Stimulated activated CD8-positive, alpha-beta memory T cell treated with anti-CD3 and anti-CD28 coated beads, Interleukin-4, amount 100 ng/mL, for 24 hours (primary cell): ENCODE results near the gene LSAMP.
"Not testable (repeated sequence)": the region's sequence is repeated elsewhere in the genome, so short reads cannot be mapped to it uniquely, and the experiment has no call there.

Experiments
- DNase-seq: peaks from one replicate; pipeline ENCODE4 v3.0.0-alpha.2; 2020; ENCODE audit warnings: low read depth

LSAMP gene

DNA sequence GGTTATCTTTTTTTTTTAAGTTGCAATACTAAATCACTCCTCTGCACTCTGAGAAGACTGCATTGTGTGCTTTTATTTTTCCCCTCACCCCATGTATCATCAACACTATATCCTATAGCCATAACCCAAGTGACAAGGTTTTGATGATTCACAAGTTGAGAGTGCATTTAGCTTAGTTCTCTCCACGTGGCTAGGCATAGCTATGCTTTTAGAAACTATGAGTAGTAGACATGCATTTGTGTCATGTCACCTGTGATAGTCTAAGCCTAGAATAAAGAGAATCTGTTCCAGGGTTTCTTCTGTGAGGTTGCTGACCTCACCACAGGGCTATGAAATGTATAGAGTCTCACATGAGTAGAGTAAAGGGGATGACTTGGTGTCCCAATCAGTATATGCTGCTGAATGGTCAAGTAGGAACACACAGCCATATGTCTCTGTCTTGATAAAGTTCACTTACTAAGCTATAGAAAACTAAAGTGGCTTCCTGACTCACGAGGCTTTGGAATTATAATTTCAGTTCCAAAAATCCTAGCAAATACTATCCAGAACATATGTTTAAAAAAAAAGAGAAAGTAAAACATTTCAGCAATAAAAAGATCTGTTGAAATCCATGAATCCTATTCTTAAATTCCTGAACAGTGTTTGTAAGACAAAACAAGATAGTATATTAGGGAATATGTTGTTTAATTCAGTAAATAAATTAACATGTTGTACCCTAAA is 206.3 kb downstream of the LSAMP start:
- no peak for DNase-seq

- DNase-seq = no peak
Measured at GRCh38 chr3:116233711-116234357, 211.5 kb downstream of the LSAMP start.

- DNase-seq = no peak
Measured at GRCh38 chr3:116230431-116231020, 214.8 kb downstream of the LSAMP start.

DNA sequence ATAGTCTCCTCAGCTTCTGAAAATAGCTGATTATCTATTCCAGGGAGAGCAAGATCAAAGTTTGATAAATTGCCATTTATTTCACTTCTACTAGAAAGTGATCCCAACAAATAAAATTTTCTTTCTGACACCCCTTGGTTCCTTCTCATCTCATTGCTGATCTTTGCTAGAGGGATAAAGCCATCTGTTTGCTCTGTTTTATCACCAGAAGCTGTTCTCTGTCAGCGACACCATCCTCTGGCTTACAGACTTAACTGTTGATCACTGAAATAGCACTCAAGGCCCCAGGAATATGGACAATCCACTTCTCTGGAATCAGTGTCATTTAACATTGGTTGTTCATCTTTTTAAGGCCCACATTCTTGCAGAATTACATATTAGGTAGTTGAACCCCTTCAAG is 219.0 kb downstream of the LSAMP start:
- no peak for DNase-seq

DNA sequence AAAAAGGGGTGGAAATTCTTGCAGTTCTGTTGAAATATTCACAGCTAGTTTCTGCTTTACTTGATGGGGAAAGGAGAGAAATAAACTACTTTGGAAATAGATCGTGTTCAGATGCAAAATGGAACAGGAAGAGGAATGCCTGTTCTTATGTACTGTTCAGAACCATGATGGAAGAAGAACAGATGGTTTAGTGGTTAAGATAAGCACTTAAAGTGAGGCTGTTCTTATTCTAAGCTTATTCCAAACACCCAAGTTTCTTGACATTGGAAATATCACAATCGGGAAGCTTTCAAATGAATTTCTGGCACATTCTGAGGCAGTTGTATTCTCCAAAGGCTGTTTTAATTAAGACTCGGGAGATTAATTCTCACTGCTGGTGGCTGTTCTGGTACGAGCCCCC is 228.5 kb downstream of the LSAMP start:
- DNase-seq = no peak

DNA sequence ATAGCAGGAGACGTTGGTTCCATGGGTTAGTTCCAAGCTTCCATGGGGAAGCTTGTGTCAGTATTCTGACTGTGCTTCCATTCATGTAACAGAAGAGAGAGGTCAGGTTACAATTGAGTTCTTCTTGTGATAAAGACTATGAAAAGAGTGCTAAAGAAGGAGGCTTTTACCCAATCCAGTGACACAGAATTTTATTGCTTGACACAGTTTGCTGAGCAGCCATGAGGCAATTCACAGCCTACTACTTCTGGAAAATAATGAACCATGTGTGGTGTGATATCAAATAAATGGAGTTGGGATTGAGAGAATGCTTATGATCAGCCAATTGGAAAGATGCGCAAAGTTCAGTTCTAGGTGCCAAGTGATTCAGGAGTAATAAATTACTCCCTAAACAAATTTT is 233.4 kb downstream of the LSAMP start:
- no peak for DNase-seq

DNA sequence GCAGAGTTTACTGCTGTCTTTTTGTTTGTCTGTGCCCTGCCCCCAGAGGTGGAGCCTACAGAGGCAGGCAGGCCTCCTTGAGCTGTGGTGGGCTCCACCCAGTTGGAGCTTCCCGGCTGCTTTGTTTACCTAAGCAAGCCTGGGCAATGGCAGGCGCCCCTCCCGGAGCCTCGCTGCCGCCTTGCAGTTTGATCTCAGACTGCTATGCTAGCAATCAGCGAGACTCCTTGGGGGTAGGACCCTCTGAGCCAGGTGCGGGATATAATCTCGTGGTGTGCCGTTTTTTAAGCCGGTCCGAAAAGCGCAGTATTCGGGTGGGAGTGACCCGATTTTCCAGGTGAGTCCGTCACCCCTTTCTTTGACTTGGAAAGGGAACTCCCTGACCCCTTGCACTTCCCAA is 236.5 kb downstream of the LSAMP start:
- DNase-seq = not testable (repeated sequence)

DNA sequence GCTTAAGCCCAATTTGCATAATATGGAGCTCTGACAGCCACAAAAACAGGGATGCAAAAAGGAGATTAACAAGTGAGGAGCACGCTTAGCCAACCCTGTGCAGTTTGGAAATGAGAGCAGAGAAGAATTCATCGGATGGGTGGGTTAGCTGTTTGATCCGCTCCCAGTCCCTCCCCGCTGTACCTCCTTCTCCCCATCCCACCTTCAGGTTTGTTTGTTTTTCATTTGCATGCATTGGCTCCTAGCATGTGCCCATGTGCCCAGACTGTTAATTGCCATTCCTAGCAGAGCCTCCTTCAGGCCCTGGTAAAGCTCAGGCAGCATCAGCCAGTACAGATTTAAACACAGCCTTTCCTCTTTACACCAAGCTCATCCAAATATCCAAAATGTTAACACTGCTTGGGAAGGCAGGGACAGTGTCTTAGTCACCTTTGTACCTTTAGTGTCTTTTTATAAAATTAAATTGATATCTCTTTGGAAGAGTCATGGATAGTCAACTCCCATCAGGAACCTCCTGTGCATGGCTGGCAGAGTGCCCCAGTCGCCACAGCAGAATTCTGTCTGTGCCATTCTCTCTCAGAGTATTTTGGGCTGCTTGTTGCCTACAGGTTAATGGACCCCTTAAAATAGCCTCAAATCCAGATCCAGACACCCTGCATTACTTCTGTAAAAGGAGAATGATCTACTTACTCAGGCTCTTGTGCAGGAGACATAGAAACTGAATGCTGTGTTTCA is 244.2 kb downstream of the LSAMP start:
- DNase-seq = no peak

- no peak for DNase-seq
Measured at GRCh38 chr3:116199063-116199462, 246.2 kb downstream of the LSAMP start.

DNA sequence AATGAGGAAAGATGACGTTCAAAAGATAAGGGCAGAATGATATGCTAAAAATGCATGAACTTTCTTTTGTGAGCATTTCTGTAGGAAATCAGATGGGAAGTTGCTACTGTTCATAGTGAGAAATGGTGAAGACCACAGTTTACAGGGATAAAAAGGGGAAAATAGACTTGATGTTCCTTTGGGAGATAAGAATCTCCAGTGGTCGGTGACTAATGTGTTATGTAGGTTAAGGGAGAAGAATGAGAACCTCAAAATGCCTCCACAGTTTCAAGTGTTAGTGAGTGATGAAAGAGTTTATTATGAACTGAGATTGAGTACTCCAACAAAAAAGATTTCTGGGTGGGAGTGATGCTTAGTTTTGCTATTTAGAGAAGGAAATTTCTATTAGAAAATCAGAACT is 247.2 kb downstream of the LSAMP start:
- DNase-seq = no peak

- DNase-seq = no peak
Measured at GRCh38 chr3:116192464-116192863, 252.8 kb downstream of the LSAMP start.

GRCh38 chr3:116191409-116191808 is 253.9 kb downstream of the LSAMP start:
- no peak for DNase-seq

- DNase-seq = no peak
Measured at GRCh38 chr3:116190095-116190494, 255.2 kb downstream of the LSAMP start.

DNA sequence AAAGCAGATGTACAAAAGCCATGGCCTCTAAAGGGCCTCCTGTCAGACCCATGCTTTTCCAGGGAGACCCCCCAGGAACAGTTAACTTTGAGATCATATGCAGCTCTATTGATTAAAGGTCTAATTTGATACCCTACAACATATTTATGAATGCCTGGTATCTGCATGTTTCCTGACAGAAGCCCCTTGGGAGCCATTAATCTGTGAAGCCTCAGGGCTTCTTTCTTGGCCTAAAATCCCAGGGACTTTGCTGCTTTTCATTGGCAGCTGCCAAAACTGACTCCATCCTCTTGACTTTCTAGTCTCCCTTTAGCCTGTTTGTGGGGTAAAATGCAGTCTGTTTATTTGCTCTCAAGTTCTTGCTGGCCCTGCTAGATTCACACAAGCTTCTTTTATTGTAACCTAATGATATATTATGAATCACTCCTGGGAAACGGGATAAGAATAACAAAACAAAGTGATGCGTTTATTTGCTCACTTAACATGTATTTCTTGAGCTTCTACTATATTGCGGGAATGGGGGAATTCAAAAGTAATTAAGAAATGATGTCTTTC is 257.0 kb downstream of the LSAMP start:
- no peak for DNase-seq

GRCh38 chr3:116186049-116186448 is 259.2 kb downstream of the LSAMP start:
- DNase-seq = no peak

GRCh38 chr3:116181159-116181558 is 264.1 kb downstream of the LSAMP start:
- DNase-seq = no peak

DNA sequence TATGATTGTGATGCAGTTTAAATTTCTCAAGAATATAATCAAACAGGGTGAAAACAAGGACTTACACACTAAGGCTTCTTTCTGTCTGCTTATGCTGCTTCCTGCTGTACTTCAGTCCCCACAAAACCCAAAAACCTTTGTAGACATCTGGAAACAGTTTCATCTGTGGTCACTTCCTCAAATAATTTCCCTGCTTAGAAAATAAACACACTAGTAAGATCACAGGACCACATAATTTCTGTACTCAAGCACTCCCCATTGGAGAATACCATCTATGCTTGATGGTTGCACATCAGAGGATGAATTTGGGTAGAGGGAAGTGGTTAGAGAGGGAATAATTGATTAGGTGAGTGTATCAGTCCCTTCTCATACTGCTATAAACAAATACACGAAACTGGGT is 266.2 kb downstream of the LSAMP start:
- no peak for DNase-seq

GRCh38 chr3:116176974-116177555 is 268.2 kb downstream of the LSAMP start:
- no peak for DNase-seq

DNA sequence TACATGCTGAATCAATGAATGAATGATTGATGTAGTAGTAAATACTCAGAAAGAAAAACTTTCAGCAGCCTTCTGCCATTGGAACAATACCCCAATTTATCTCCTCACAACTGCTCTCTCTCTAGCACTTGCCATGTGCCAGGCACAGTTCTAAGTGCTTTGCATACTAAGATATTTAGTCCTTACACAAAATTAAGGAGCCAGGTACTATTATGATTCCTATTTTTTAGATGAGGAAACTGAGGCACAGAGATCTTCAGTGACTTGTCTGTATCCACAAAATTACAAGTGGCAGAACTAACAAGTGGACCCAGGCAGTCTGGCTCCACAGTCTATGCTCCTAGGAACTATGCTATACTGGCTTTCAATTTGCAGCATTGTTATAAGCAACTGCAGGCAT is 279.2 kb downstream of the LSAMP start:
- no peak for DNase-seq

DNA sequence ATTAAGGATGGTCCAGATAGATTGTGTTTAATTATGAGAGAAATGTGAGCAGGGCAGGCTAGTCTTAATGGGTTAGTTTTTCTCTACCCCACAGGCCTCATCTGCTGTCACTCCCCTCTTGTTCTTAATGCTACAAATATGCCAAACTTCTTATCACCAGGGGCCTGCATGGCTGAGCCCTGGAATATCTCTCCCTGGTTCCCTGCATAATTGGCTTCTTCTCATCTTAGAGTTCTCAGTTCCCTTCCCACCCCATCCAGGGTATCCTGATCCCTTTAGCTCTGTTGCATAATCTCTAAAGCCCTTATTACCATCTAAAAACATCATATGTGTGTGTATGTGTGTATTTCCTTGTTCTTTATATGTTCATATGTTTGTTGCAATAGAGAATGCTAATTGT is 279.6 kb downstream of the LSAMP start:
- no peak for DNase-seq

GRCh38 chr3:116165135-116165534 is 280.2 kb downstream of the LSAMP start:
- no peak for DNase-seq

GRCh38 chr3:116164039-116164438 is 281.2 kb downstream of the LSAMP start:
- DNase-seq = no peak
